ENCODE data around the gene PATZ1. TPM values are rescaled to one million over a fixed set of nuclear protein-coding genes. Genes with fewer than 3 reads are reported as not detected.

PATZ1 gene
- total and polyA plus RNA-seq, 2 donors (not counting 3 experiments of a cell fraction or from before 2014, with no cell fraction given): 19.7 to 23.7 TPM

GRCh38 chr22:31277741-31278140, 68.4 kb downstream of the PATZ1 start:
- H3K27me3 ChIP-seq (ENCODE audit: control insufficient read depth in 2 of 2, insufficient read depth in 2 of 2, low read length in 2 of 2): no peaks in the 10 kb centered on the region
- DNase-seq (ENCODE audit: low read depth, low spot score) (no peak), FAIRE-seq (no peak)
- POLR2A ChIA-PET: no interaction called here
- no TSS peak for BruUV-seq (replicated peaks)
- H3K9me1 ChIP-seq (replicated peaks; ENCODE audit: control insufficient read depth, extremely low read depth, insufficient read depth, low read length): no peaks in the 10 kb centered on the region
- TF ChIP-seq MAX (IDR thresholded peaks at IDR 0.05; ENCODE audit: insufficient read depth, insufficient read length) (no peak), POLR2AphosphoS5 (IDR thresholded peaks at IDR 0.05; ENCODE audit: insufficient read depth, low read depth, low read length) (no peak), EZH2 (IDR thresholded peaks at IDR 0.05; ENCODE audit: borderline replicate concordance, low read depth, low read length, severe bottlenecking) (no peak), JUN (IDR thresholded peaks at IDR 0.05; ENCODE audit: borderline replicate concordance, insufficient read depth, insufficient read length, low read depth) (no peak), MYC (IDR thresholded peaks at IDR 0.05; ENCODE audit: low read depth, low read length) (no peak), POLR2A (IDR thresholded peaks at IDR 0.05; ENCODE audit: low read depth, low read length) (no peak), CTCF (IDR thresholded peaks at IDR 0.05; ENCODE audit: extremely low read depth in 1 of 2, insufficient read depth in 1 of 2, low read depth in 1 of 2, low read length in 2 of 2) (no peak), FOS (IDR thresholded peaks at IDR 0.05; ENCODE audit: borderline replicate concordance, insufficient read depth, low read length) (no peak), GATA2 (IDR thresholded peaks at IDR 0.05; ENCODE audit: insufficient read depth, insufficient read length, low read depth, low read length) (no peak)
- H3K4me2 ChIP-seq (ENCODE audit: insufficient read depth, low read length): no peak overlapping the region
- H3K36me3 ChIP-seq (ENCODE audit: control insufficient read depth in 2 of 2, extremely low read depth in 1 of 2, insufficient read depth in 2 of 2, low read length in 2 of 2): peaks cover 18 to 53% of the 10 kb centered on the region in 2 experiments
- no peak overlapping the region for H3K27ac ChIP-seq (ENCODE audit: insufficient read depth, low read depth, low read length)
- no peaks in the 10 kb centered on the region for H3K9me3 ChIP-seq (replicated peaks; ENCODE audit: control insufficient read depth, insufficient read depth, low read length)
- H4K20me1 ChIP-seq (replicated peaks; ENCODE audit: control insufficient read depth, extremely low read depth, insufficient read depth, low read length): no peaks in the 10 kb centered on the region
- intact Hi-C loops (cut with micrococcal nuclease): no loop called here
- H3K9ac ChIP-seq (replicated peaks; ENCODE audit: extremely low read depth, insufficient read depth, low read length): no peak overlapping the region
- CTCF ChIA-PET: interaction anchor here (2.7 kb wide), 1 partner anchor 36 kb away, joined by 7 read pairs; no protein-coding TSS in a partner anchor
- no peak overlapping the region for H2AFZ ChIP-seq (ENCODE audit: low read depth, low read length)
- H3K79me2 ChIP-seq (ENCODE audit: control insufficient read depth, insufficient read depth, low read length): no peaks in the 10 kb centered on the region
- H3K4me1 ChIP-seq (ENCODE audit: control insufficient read depth, extremely low read depth, insufficient read depth, low read length): no peaks in the 10 kb centered on the region
- dilution Hi-C loops (cut with MboI; ENCODE audit: extremely low pct_ligation_motif_present, low sequenced_read_pairs): no loop called here
- H3K4me3 ChIP-seq (replicated peaks in 1 of 3; ENCODE audit: insufficient read depth in 1 of 3, low read depth in 1 of 3, low read length in 3 of 3): no peak overlapping the region
